SK-N-SH treated with all-trans-retinoic acid at 6 μM for 48 hours (cell line): ENCODE measurements around the gene MAFB.

ENCODE experiments used
- ATAC-seq: fragments of 200-7000 bp; cut with Tn5 transposase; 3 replicates; pipeline ENCODE4 v1.9.1; 2020; ENCODE audit warnings: mild to moderate bottlenecking, moderate library complexity
- ARNTL ChIP-seq: fragments of 450-650 bp; formaldehyde crosslinking; IDR thresholded peaks from 2 replicates; pipeline ENCODE4 v1.5.0; 2020; ENCODE audit warnings: low read depth, mild to moderate bottlenecking, moderate library complexity, borderline replicate concordance
- BACH2 ChIP-seq: fragments of 250-450 bp; sonication (Bioruptor Pico); IDR thresholded peaks from 2 replicates; pipeline ENCODE4 v1.9.0; 2021; ENCODE audit warnings: mild to moderate bottlenecking, borderline replicate concordance
- CSDC2 ChIP-seq: fragments of 250-450 bp; sonication (Bioruptor Pico); IDR thresholded peaks from 2 replicates; pipeline ENCODE4 v1.5.0; 2020; ENCODE audit warnings: mild to moderate bottlenecking, moderate library complexity
- ESRRG ChIP-seq: fragments of 250-450 bp; sonication (Bioruptor Pico); IDR thresholded peaks from 2 replicates; pipeline ENCODE4 v1.6.1; 2021; ENCODE audit warnings: mild to moderate bottlenecking
- GLIS3 ChIP-seq: fragments of 250-450 bp; sonication (Bioruptor Pico); IDR thresholded peaks from 2 replicates; pipeline ENCODE4 v1.5.0; 2020; ENCODE audit warnings: mild to moderate bottlenecking, moderate library complexity
- ISL1 ChIP-seq: fragments of 250-450 bp; sonication (Bioruptor Pico); IDR thresholded peaks from 2 replicates; pipeline ENCODE4 v2.1.2; 2022; ENCODE audit warnings: mild to moderate bottlenecking, moderate library complexity
- OSR1 ChIP-seq: fragments of 250-450 bp; sonication (Bioruptor Pico); IDR thresholded peaks from 2 replicates; pipeline ENCODE4 v1.8.0; 2022; ENCODE audit warnings: moderate library complexity, mild to moderate bottlenecking, inconsistent platforms
- POU6F1 ChIP-seq: fragments of 250-450 bp; sonication (Bioruptor Pico); IDR thresholded peaks from 2 replicates; pipeline ENCODE4 v1.8.0; 2021; ENCODE audit warnings: low read depth, mild to moderate bottlenecking, moderate library complexity, borderline replicate concordance
- PPARA ChIP-seq: fragments of 250-450 bp; sonication (Bioruptor Pico); IDR thresholded peaks from 2 replicates; pipeline ENCODE4 v1.5.0; 2020; ENCODE audit warnings: mild to moderate bottlenecking, borderline replicate concordance
- RARB ChIP-seq: fragments of 250-450 bp; sonication (Bioruptor Pico); IDR thresholded peaks from 2 replicates; pipeline ENCODE4 v1.8.0; 2021; ENCODE audit warnings: mild to moderate bottlenecking, moderate library complexity
- SNAI2 ChIP-seq: fragments of 250-450 bp; sonication (Bioruptor Pico); IDR thresholded peaks from 2 replicates; pipeline ENCODE4 v1.5.0; 2020; ENCODE audit warnings: mild to moderate bottlenecking, moderate library complexity
- TCF4 ChIP-seq: fragments of 250-450 bp; sonication (Bioruptor Pico); IDR thresholded peaks from 2 replicates; pipeline ENCODE4 v1.8.0; 2021; ENCODE audit warnings: mild to moderate bottlenecking, moderate library complexity, borderline replicate concordance
- TOX ChIP-seq: fragments of 250-450 bp; sonication (Bioruptor Pico); IDR thresholded peaks from 2 replicates; pipeline ENCODE4 v1.8.0; 2021; ENCODE audit warnings: mild to moderate bottlenecking, moderate library complexity, borderline replicate concordance
- TSHZ2 ChIP-seq: fragments of 250-450 bp; sonication (Bioruptor Pico); IDR thresholded peaks from 2 replicates; pipeline ENCODE4 v1.5.0; 2020; ENCODE audit warnings: mild to moderate bottlenecking, moderate library complexity
- ZC3H10 ChIP-seq: fragments of 250-450 bp; sonication (Bioruptor Pico); IDR thresholded peaks from 2 replicates; pipeline ENCODE4 v1.5.1; 2021; ENCODE audit warnings: mild to moderate bottlenecking, moderate library complexity
- ZFP3 ChIP-seq: fragments of 250-450 bp; sonication (Bioruptor Pico); IDR thresholded peaks from 2 replicates; pipeline ENCODE4 v1.5.0; 2020; ENCODE audit warnings: mild to moderate bottlenecking, moderate library complexity
- ZFP30 ChIP-seq: fragments of 450-650 bp; formaldehyde crosslinking; IDR thresholded peaks from 2 replicates; pipeline ENCODE4 v1.5.0; 2022; ENCODE audit warnings: mild to moderate bottlenecking, moderate library complexity
- ZNF565 ChIP-seq: fragments of 450-650 bp; formaldehyde crosslinking; conservative IDR thresholded peaks from 2 replicates; pipeline ENCODE4 v1.5.0; 2020; ENCODE audit warnings: low read depth, mild to moderate bottlenecking, moderate library complexity
- ZNF70 ChIP-seq: fragments of 450-650 bp; formaldehyde crosslinking; IDR thresholded peaks from 2 replicates; pipeline ENCODE4 v1.5.0; 2020; ENCODE audit warnings: mild to moderate bottlenecking, moderate library complexity
- ZNF8 ChIP-seq: fragments of 450-650 bp; formaldehyde crosslinking; IDR thresholded peaks from 2 replicates; pipeline ENCODE4 v1.5.0; 2020; ENCODE audit warnings: mild to moderate bottlenecking, moderate library complexity
- TF ChIP-seq, protein P1 (sequence below): fragments of 250-450 bp; sonication (Bioruptor Pico); IDR thresholded peaks from 2 replicates; pipeline ENCODE4 v1.5.1; 2020; ENCODE audit warnings: low read depth, mild to moderate bottlenecking, moderate library complexity
- TF ChIP-seq, protein P2 (sequence below): fragments of 250-450 bp; sonication (Bioruptor Pico); IDR thresholded peaks from 2 replicates; pipeline ENCODE4 v1.5.1; 2021; ENCODE audit warnings: mild to moderate bottlenecking, moderate library complexity

MAFB gene

DNA sequence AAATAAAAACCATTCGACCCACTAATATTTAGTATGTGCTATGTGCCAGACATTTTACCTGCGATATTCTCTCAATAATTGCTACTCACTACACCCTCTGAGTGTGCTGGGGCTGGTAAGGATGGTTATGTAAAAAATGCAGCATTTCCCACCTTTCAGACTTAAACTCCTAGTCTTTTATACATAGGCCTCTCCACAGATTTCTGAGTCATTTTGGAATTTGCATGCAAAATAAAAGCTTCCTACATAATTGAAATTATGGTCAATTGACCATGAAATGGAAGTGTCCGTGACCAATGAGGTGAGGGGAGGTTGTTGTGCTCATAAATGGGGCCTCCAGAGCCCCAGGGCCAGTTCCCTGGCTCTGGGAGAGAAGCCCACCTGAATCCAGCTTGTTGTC lies 37.7 kb upstream of the MAFB start (continued):
- TF ChIP-seq, protein P1, sequence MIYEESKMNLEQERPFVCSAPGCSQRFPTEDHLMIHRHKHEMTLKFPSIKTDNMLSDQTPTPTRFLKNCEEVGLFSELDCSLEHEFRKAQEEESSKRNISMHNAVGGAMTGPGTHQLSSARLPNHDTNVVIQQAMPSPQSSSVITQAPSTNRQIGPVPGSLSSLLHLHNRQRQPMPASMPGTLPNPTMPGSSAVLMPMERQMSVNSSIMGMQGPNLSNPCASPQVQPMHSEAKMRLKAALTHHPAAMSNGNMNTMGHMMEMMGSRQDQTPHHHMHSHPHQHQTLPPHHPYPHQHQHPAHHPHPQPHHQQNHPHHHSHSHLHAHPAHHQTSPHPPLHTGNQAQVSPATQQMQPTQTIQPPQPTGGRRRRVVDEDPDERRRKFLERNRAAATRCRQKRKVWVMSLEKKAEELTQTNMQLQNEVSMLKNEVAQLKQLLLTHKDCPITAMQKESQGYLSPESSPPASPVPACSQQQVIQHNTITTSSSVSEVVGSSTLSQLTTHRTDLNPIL (CRISPR knock-in tag), result no peak
- TF ChIP-seq CSDC2 (CRISPR knock-in tag), result no peak
- no peak for TF ChIP-seq ZNF8
- no peak for TF ChIP-seq ISL1 (CRISPR knock-in tag)
- no peak for TF ChIP-seq ZNF565 (CRISPR knock-in tag)
- TF ChIP-seq ZFP30 (CRISPR knock-in tag), result no peak
- TF ChIP-seq ESRRG, result no peak
- no peak for TF ChIP-seq TSHZ2 (CRISPR knock-in tag)
- no peak for TF ChIP-seq ZC3H10
- TF ChIP-seq TOX (CRISPR knock-in tag), result no peak
- no peak for TF ChIP-seq OSR1 (CRISPR knock-in tag)
- TF ChIP-seq BACH2 (CRISPR knock-in tag), result no peak
- TF ChIP-seq PPARA, result no peak
- no peak for TF ChIP-seq RARB (CRISPR knock-in tag)
- no peak for TF ChIP-seq SNAI2 (CRISPR knock-in tag)

DNA sequence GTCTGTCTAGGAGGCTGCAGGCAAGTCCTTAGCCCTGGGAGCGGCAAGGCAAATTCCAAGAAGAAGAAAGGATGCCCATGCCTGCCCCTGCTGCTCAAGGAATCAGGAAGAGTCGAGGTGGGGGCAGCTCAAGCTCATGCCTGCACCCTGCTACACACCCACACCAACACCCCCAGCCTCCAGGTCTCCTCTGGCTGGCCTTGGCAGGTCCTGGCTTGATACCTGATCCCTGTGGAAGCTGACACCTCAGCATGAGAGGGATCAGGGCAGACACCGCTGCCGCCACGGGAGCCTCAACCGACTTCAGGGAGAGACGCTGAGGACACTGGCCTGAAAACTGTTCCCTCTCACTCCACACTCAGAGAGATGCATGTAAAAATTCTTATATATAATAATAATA lies 35.5 kb upstream of the MAFB start:
- ATAC-seq, result no peak
- TF ChIP-seq OSR1 (CRISPR knock-in tag) (no peak), GLIS3 (CRISPR knock-in tag) (no peak), ZNF70 (CRISPR knock-in tag) (no peak), POU6F1 (no peak), SNAI2 (CRISPR knock-in tag) (no peak), ZFP3 (CRISPR knock-in tag) (no peak), ESRRG (no peak), TOX (CRISPR knock-in tag) (no peak), ZC3H10 (no peak), TCF4 (CRISPR knock-in tag) (no peak), CSDC2 (CRISPR knock-in tag) (no peak), ZNF8 (no peak), ZFP30 (CRISPR knock-in tag) (no peak), ARNTL (CRISPR knock-in tag) (no peak), RARB (CRISPR knock-in tag) (no peak), BACH2 (CRISPR knock-in tag) (no peak), TSHZ2 (CRISPR knock-in tag) (no peak)
- TF ChIP-seq, protein P2, sequence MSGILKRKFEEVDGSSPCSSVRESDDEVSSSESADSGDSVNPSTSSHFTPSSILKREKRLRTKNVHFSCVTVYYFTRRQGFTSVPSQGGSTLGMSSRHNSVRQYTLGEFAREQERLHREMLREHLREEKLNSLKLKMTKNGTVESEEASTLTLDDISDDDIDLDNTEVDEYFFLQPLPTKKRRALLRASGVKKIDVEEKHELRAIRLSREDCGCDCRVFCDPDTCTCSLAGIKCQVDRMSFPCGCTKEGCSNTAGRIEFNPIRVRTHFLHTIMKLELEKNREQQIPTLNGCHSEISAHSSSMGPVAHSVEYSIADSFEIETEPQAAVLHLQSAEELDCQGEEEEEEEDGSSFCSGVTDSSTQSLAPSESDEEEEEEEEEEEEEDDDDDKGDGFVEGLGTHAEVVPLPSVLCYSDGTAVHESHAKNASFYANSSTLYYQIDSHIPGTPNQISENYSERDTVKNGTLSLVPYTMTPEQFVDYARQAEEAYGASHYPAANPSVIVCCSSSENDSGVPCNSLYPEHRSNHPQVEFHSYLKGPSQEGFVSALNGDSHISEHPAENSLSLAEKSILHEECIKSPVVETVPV (CRISPR knock-in tag), result no peak
- TF ChIP-seq, protein P1 (CRISPR knock-in tag), result no peak
